Neural progenitor cell (in vitro differentiated cells): ENCODE results near the gene CHMP1A.
A peak's percentile ranks its signal among the peaks of the same experiment; 100 is the strongest.

Experiments used
- EZH2 ChIP-seq: fragments of 200-600 bp; sonication (generic); IDR thresholded peaks from 2 replicates; pipeline ENCODE4 v1.6.1; 2017; ENCODE audit warnings: antibody characterized with exemption, mild to moderate bottlenecking, moderate library complexity
- TF ChIP-seq, protein P1 (sequence below): fragments of 200-600 bp; sonication (generic); IDR thresholded peaks from 2 replicates; pipeline ENCODE4 v1.5.1; 2017; ENCODE audit warnings: antibody characterized with exemption, mild to moderate bottlenecking

DNA sequence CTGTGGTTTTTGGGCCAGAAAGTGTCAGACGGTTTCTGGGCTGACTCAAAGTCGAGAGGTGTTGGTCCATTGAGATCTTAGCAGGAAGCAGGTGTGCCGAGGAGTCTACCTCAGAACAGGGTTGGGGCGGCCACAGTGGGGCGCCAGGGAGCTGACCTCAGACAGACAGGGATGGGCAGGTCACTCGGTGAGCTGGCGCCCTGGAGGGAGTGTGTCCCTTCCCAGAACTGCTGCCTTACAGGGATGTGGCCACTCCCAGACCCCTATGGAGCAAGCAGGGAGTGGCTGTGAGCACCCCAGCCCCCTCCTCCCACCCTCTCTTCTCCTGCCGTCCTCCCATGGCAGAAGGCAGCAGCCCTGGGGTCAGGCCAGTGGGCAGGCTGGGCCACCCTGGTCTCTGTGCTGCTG, 58.1 kb downstream of the CHMP1A start:
- no peak for TF ChIP-seq EZH2
- TF ChIP-seq, protein P1, sequence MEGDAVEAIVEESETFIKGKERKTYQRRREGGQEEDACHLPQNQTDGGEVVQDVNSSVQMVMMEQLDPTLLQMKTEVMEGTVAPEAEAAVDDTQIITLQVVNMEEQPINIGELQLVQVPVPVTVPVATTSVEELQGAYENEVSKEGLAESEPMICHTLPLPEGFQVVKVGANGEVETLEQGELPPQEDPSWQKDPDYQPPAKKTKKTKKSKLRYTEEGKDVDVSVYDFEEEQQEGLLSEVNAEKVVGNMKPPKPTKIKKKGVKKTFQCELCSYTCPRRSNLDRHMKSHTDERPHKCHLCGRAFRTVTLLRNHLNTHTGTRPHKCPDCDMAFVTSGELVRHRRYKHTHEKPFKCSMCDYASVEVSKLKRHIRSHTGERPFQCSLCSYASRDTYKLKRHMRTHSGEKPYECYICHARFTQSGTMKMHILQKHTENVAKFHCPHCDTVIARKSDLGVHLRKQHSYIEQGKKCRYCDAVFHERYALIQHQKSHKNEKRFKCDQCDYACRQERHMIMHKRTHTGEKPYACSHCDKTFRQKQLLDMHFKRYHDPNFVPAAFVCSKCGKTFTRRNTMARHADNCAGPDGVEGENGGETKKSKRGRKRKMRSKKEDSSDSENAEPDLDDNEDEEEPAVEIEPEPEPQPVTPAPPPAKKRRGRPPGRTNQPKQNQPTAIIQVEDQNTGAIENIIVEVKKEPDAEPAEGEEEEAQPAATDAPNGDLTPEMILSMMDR: peak; percentile 59
